Activated T-cell treated with anti-CD3 and anti-CD28 coated beads, Interleukin-2, amount 50 U/mL, for 48 hours (primary cell): ENCODE measurements around the gene USP6NL.

Source experiments
- DNase-seq, 2 experiments: peaks; one replicate each; pipeline ENCODE4 v3.0.0-alpha.2; 2020

USP6NL gene

DNA sequence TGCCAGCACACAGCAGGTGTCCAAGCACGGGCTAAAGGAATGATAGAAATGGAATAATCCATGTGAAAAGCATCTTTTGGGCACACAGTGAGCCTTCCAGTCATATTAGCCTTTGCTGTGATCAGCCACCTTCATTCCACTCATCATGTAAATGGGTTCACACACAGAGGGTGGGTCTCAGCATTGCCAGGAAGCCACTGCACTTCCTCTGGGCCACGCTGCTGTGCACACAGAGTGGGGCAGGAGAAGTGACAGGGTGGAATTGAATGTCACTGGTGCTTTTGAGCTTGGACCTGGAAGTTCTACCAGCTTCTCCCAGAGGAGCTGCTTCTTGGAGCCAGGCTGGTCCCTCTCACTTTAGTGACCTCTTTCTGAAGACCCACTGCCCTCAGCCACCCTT is 203.5 kb downstream of the USP6NL start:
- DNase-seq = no peak

- no peak for DNase-seq
These were observed 204.7 kb downstream of the USP6NL start for GRCh38 chr10:11406746-11407145.

DNA sequence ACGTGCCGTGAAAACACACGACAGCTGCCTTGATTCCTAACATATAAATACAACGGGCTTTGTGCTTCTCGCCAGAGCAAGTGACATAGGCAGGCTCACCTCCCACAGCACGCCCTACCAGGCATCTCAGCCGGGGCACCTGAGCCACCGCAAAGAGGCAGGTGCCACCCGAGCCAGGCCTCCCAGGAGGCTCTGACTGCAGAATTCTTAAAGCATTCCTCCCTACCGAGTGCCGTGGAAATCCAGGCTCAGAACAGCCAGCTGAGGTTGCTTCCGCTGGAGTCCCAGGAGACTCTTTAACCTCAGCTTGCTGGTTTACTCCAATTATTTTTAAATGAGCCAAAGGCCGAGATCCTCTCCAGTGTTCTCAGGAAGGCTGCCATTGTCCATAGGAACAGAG is 206.5 kb downstream of the USP6NL start:
- no peak for DNase-seq
